Vagina (tissue), 2 donors: ENCODE data around the gene ADAMTSL3.

ENCODE experiments used
- CTCF ChIP-seq, 3 experiments: fragments of 450-650 bp in 2 of 3; fragments of 200-600 bp in 1 of 3; sonication (generic) in 1 of 3; IDR thresholded peaks; one replicate each; pipeline ENCODE4 v1.5.1; 2017 to 2019; ENCODE audit warnings: antibody characterized with exemption in 3 of 3, mild to moderate bottlenecking in 2 of 3, moderate library complexity in 2 of 3
- POLR2A ChIP-seq, 2 donors: fragments of 450-650 bp; IDR thresholded peaks; one replicate each; pipeline ENCODE4 v1.6.1; 2017; ENCODE audit warnings: antibody characterized with exemption in 2 of 2, mild to moderate bottlenecking in 2 of 2, moderate library complexity in 2 of 2
- POLR2AphosphoS5 ChIP-seq, 2 donors: sonication (generic); formaldehyde crosslinking; IDR thresholded peaks; one replicate each; pipeline ENCODE4 v1.9.0; 2017; ENCODE audit warnings: antibody characterized with exemption in 2 of 2, mild to moderate bottlenecking in 2 of 2, low read depth in 1 of 2; ENCODE audit not compliant: insufficient read depth in 1 of 2

DNA sequence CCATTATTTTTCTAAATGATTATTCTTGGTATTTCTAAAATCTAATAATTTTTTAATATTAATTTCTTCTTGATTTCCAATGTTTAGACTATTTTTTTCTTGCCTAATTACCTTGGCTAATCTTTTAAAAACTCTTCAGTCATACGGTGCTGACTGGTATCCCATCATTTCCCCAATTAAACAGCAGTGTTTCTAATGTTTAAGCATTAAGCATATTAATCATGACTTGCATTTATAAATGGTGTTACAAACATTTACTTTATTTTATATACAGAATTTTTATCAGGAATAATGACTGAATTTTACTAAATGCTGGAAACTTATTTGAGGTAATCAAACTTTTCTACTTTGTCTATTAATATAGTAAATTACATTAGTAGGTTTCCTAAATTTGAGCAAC lies 199.3 kb downstream of the ADAMTSL3 start:
- TF ChIP-seq POLR2A (IDR thresholded peaks at IDR 0.05) (no peak), CTCF (IDR thresholded peaks at IDR 0.05) (no peak), POLR2AphosphoS5 (IDR thresholded peaks at IDR 0.05; ENCODE audit: insufficient read depth in 1 of 2, low read depth in 1 of 2) (no peak)
